ENCODE data around the gene MORN1. TPM values are rescaled to one million over a fixed set of nuclear protein-coding genes. Genes with fewer than 3 reads are reported as not detected.

Gene MORN1
- polyA plus RNA-seq, 1 donor from 2014 or later, result 10.9 TPM

DNA sequence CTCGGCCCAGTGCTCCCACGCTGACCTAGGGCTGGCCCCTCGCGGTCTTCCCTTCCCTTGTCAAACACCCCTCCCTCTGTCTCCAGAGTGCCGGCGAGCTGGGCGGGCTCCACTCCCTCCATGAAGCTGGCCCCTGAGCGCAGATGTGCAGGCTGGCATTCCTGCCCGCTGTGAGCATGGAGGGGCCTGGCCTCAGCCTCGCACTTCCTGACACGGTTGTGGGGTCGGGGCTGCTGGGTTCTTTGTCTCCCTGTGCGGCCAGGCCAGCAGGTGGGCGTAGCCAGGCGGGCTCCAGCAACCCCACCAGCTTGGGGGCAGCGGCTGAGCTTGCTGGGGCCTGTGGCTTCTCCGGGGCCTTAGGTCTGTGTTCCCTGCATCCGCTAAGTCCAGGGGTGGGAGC, 35.2 kb upstream of the MORN1 start:
- Histone ChIP-seq H3K36me3 (ENCODE audit: insufficient read depth, low read length) (no peaks in the 10 kb centered on the region), H3K9me3 (ENCODE audit: low read length) (no peaks in the 10 kb centered on the region), H3K4me2 (ENCODE audit: low read length) (no peak overlapping the region), H3K79me2 (replicated peaks; ENCODE audit: insufficient read depth, low read length) (no peaks in the 10 kb centered on the region), H3F3A (ENCODE audit: insufficient read depth, low read length, poor library complexity, severe bottlenecking) (no peaks in the 10 kb centered on the region), H3K27ac (ENCODE audit: low read length) (no peak overlapping the region), H3K4me3 (ENCODE audit: low read length) (no peak overlapping the region), H3K9ac (ENCODE audit: low read length) (no peak overlapping the region), H3K27me3 (ENCODE audit: insufficient read depth, low read depth, low read length) (no peaks in the 10 kb centered on the region), H4K20me1 (ENCODE audit: insufficient read depth) (no peaks in the 10 kb centered on the region), H3K9me2 (ENCODE audit: insufficient read depth, low read length) (no peaks in the 10 kb centered on the region), H2AFZ (ENCODE audit: low read depth, low read length) (no peak overlapping the region)
- TF ChIP-seq, protein P1, sequence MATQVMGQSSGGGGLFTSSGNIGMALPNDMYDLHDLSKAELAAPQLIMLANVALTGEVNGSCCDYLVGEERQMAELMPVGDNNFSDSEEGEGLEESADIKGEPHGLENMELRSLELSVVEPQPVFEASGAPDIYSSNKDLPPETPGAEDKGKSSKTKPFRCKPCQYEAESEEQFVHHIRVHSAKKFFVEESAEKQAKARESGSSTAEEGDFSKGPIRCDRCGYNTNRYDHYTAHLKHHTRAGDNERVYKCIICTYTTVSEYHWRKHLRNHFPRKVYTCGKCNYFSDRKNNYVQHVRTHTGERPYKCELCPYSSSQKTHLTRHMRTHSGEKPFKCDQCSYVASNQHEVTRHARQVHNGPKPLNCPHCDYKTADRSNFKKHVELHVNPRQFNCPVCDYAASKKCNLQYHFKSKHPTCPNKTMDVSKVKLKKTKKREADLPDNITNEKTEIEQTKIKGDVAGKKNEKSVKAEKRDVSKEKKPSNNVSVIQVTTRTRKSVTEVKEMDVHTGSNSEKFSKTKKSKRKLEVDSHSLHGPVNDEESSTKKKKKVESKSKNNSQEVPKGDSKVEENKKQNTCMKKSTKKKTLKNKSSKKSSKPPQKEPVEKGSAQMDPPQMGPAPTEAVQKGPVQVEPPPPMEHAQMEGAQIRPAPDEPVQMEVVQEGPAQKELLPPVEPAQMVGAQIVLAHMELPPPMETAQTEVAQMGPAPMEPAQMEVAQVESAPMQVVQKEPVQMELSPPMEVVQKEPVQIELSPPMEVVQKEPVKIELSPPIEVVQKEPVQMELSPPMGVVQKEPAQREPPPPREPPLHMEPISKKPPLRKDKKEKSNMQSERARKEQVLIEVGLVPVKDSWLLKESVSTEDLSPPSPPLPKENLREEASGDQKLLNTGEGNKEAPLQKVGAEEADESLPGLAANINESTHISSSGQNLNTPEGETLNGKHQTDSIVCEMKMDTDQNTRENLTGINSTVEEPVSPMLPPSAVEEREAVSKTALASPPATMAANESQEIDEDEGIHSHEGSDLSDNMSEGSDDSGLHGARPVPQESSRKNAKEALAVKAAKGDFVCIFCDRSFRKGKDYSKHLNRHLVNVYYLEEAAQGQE (IDR thresholded peaks at IDR 0.05; ENCODE audit: borderline replicate concordance), result no peak
- TF ChIP-seq SMC3 (conservative IDR thresholded peaks at IDR 0.05; ENCODE audit: poor library complexity) (no peak), RAD21 (conservative IDR thresholded peaks at IDR 0.05) (no peak), POLR2AphosphoS5 (IDR thresholded peaks at IDR 0.05) (no peak), TAF1 (IDR thresholded peaks at IDR 0.05; ENCODE audit: low read depth) (no peak), MXI1 (conservative IDR thresholded peaks at IDR 0.05; ENCODE audit: poor library complexity, severe bottlenecking) (no peak), EP300 (conservative IDR thresholded peaks at IDR 0.05; ENCODE audit: poor library complexity, severe bottlenecking) (no peak), EZH2 (IDR thresholded peaks at IDR 0.05; ENCODE audit: borderline replicate concordance, insufficient read depth, low read length, poor library complexity, severe bottlenecking) (no peak)
- TF ChIP-seq, protein P2, sequence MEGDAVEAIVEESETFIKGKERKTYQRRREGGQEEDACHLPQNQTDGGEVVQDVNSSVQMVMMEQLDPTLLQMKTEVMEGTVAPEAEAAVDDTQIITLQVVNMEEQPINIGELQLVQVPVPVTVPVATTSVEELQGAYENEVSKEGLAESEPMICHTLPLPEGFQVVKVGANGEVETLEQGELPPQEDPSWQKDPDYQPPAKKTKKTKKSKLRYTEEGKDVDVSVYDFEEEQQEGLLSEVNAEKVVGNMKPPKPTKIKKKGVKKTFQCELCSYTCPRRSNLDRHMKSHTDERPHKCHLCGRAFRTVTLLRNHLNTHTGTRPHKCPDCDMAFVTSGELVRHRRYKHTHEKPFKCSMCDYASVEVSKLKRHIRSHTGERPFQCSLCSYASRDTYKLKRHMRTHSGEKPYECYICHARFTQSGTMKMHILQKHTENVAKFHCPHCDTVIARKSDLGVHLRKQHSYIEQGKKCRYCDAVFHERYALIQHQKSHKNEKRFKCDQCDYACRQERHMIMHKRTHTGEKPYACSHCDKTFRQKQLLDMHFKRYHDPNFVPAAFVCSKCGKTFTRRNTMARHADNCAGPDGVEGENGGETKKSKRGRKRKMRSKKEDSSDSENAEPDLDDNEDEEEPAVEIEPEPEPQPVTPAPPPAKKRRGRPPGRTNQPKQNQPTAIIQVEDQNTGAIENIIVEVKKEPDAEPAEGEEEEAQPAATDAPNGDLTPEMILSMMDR (IDR thresholded peaks at IDR 0.05; ENCODE audit: poor library complexity, severe bottlenecking), result no peak

DNA sequence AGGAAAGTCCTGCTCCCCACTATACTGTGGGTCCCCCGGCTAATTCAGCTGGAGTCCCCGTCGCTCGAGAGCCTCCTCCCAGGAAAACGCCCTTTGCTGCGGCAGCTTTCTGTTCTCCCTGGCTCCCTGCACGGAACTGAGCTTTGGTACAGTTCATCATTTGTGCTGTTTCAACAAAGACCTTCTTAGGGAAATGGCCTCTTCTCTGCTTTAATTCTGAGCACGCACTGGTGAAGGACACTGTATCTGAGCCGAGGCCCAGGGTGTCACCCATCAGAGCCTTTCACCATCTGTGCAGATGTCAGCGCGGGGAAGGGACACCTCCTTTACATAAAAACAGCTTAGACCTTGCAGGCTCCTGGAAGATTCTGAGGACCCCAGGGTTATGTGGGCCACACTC, 34.5 kb upstream of the MORN1 start:
- H3K27me3 ChIP-seq (ENCODE audit: insufficient read depth, low read depth, low read length), result no peaks in the 10 kb centered on the region
- H4K20me1 ChIP-seq (ENCODE audit: insufficient read depth), result no peaks in the 10 kb centered on the region
- no peak overlapping the region for H3K27ac ChIP-seq (ENCODE audit: low read length)
- H3K9me2 ChIP-seq (ENCODE audit: insufficient read depth, low read length), result no peaks in the 10 kb centered on the region
- no peaks in the 10 kb centered on the region for H3F3A ChIP-seq (ENCODE audit: insufficient read depth, low read length, poor library complexity, severe bottlenecking)
- H2AFZ ChIP-seq (ENCODE audit: low read depth, low read length), result no peak overlapping the region
- H3K4me2 ChIP-seq (ENCODE audit: low read length), result no peak overlapping the region
- no peaks in the 10 kb centered on the region for H3K36me3 ChIP-seq (ENCODE audit: insufficient read depth, low read length)
- H3K4me3 ChIP-seq (ENCODE audit: low read length), result no peak overlapping the region
- TF ChIP-seq EP300 (conservative IDR thresholded peaks at IDR 0.05; ENCODE audit: poor library complexity, severe bottlenecking), result no peak
- H3K9me3 ChIP-seq (ENCODE audit: low read length), result no peaks in the 10 kb centered on the region
- no peak overlapping the region for H3K9ac ChIP-seq (ENCODE audit: low read length)
- H3K79me2 ChIP-seq (replicated peaks; ENCODE audit: insufficient read depth, low read length), result no peaks in the 10 kb centered on the region

DNA sequence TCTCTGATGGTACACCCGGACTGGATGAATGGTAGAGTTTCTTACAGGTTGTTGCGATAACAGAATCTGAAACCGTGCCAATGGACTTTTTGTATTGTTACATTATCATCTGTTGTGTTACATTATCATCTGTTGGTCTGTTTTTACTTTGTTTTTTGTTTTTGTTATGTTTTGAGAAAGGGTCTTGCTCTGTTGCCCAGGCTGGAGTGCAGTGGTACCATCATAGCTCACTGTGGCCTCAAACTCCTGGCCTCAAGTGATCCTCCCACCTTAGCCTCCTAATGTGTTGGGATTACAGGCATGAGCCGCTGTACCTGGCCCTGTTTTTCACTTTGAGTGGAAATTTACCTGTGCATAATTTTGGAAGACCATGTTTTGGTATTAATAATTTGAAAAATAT, 31.2 kb upstream of the MORN1 start:
- H3K4me2 ChIP-seq (ENCODE audit: low read length), result no peak overlapping the region
- H3K9me2 ChIP-seq (ENCODE audit: insufficient read depth, low read length), result no peaks in the 10 kb centered on the region
- no peak overlapping the region for H2AFZ ChIP-seq (ENCODE audit: low read depth, low read length)
- no peak overlapping the region for H3K4me3 ChIP-seq (ENCODE audit: low read length)
- H3F3A ChIP-seq (ENCODE audit: insufficient read depth, low read length, poor library complexity, severe bottlenecking), result no peaks in the 10 kb centered on the region
- H3K36me3 ChIP-seq (ENCODE audit: insufficient read depth, low read length), result no peaks in the 10 kb centered on the region
- TF ChIP-seq RAD21 (conservative IDR thresholded peaks at IDR 0.05) (no peak), POLR2AphosphoS5 (IDR thresholded peaks at IDR 0.05) (no peak), SMC3 (conservative IDR thresholded peaks at IDR 0.05; ENCODE audit: poor library complexity) (no peak), MXI1 (conservative IDR thresholded peaks at IDR 0.05; ENCODE audit: poor library complexity, severe bottlenecking) (no peak), EZH2 (IDR thresholded peaks at IDR 0.05; ENCODE audit: borderline replicate concordance, insufficient read depth, low read length, poor library complexity, severe bottlenecking) (no peak)
- TF ChIP-seq, protein P2 (IDR thresholded peaks at IDR 0.05; ENCODE audit: poor library complexity, severe bottlenecking), result no peak
- H3K27ac ChIP-seq (ENCODE audit: low read length), result no peak overlapping the region
- no peaks in the 10 kb centered on the region for H3K79me2 ChIP-seq (replicated peaks; ENCODE audit: insufficient read depth, low read length)
- no peaks in the 10 kb centered on the region for H4K20me1 ChIP-seq (ENCODE audit: insufficient read depth)
- no peaks in the 10 kb centered on the region for H3K9me3 ChIP-seq (ENCODE audit: low read length)
- no peak overlapping the region for H3K9ac ChIP-seq (ENCODE audit: low read length)
- H3K27me3 ChIP-seq (ENCODE audit: insufficient read depth, low read depth, low read length), result no peaks in the 10 kb centered on the region

Measured in neural cell (in vitro differentiated cells).